Mononuclear cell (primary cell): ENCODE data around the gene GJA10. TPM values are rescaled to one million over a fixed set of nuclear protein-coding genes. Genes with fewer than 3 reads are reported as not detected.
"Not testable (repeated sequence)": the region's sequence is repeated elsewhere in the genome, so short reads cannot be mapped to it uniquely, and the experiment has no call there.

Experiments used
- H3K27me3 ChIP-seq: 2 replicates; pipeline ENCODE4 v1.6.0; 2011; ENCODE audit warnings: low read length, control low read depth; ENCODE audit not compliant: insufficient read depth
- H3K4me1 ChIP-seq: 2 replicates; pipeline ENCODE4 v1.5.1; 2011; ENCODE audit warnings: mild to moderate bottlenecking, low read length, control low read depth; ENCODE audit not compliant: insufficient read depth
- H3K4me3 ChIP-seq: 2 replicates; pipeline ENCODE4 v1.5.1; 2011; ENCODE audit warnings: mild to moderate bottlenecking, low read length, moderate library complexity
- H3K9me3 ChIP-seq: 2 replicates; pipeline ENCODE4 v1.5.1; 2011; ENCODE audit warnings: low read depth, mild to moderate bottlenecking, control low read depth, low read length
- total RNA-seq: library from RNA; depleted of rRNA; stranded (reverse); fragments of >200 nt; gene quantifications from one replicate; pipeline ENCODE4 v1.2.3, GENCODE V29; 2012

Gene GJA10
- total RNA-seq = not detected

GRCh38 chr6:89894169-89894568 is at the start of gene GJA10:
GJA10 (plus strand) TSS chr6:89894469; CDS start chr6:89894469, 0 bp downstream.
- no peaks in the 10 kb centered on the region for H3K9me3 ChIP-seq
- no peaks in the 10 kb centered on the region for H3K4me1 ChIP-seq
- peaks cover 37% of the 10 kb centered on the region for H3K27me3 ChIP-seq
- H3K4me3 ChIP-seq = no peak within 1 kb of the TSS

GRCh38 chr6:89847513-89847912 is 46.8 kb upstream of the GJA10 start:
- not testable (repeated sequence) for H3K9me3 ChIP-seq, H3K4me1 ChIP-seq, H3K4me3 ChIP-seq, H3K27me3 ChIP-seq

GRCh38 chr6:89853068-89853467 is 41.2 kb upstream of the GJA10 start:
- Histone ChIP-seq H3K9me3 (no peaks in the 10 kb centered on the region), H3K4me3 (no peak overlapping the region), H3K4me1 (no peaks in the 10 kb centered on the region), H3K27me3 (no peaks in the 10 kb centered on the region)

GRCh38 chr6:89858041-89858440 is 36.2 kb upstream of the GJA10 start:
- no peak overlapping the region for H3K4me3 ChIP-seq
- no peaks in the 10 kb centered on the region for H3K9me3 ChIP-seq
- no peaks in the 10 kb centered on the region for H3K27me3 ChIP-seq
- H3K4me1 ChIP-seq = peaks cover 6% of the 10 kb centered on the region

GRCh38 chr6:89859744-89860143 is 34.5 kb upstream of the GJA10 start:
- Histone ChIP-seq H3K4me1 (peaks cover 6% of the 10 kb centered on the region), H3K4me3 (no peak overlapping the region), H3K27me3 (no peaks in the 10 kb centered on the region), H3K9me3 (no peaks in the 10 kb centered on the region)

- Histone ChIP-seq H3K4me1 (peaks cover 6% of the 10 kb centered on the region), H3K27me3 (no peaks in the 10 kb centered on the region), H3K4me3 (no peak overlapping the region), H3K9me3 (no peaks in the 10 kb centered on the region)
These were observed 32.0 kb upstream of the GJA10 start for GRCh38 chr6:89862273-89862672.

GRCh38 chr6:89862698-89863097 is 31.6 kb upstream of the GJA10 start:
- no peak overlapping the region for H3K4me3 ChIP-seq
- H3K27me3 ChIP-seq = no peaks in the 10 kb centered on the region
- no peaks in the 10 kb centered on the region for H3K9me3 ChIP-seq
- H3K4me1 ChIP-seq = peaks cover 6% of the 10 kb centered on the region

- peaks cover 6% of the 10 kb centered on the region for H3K4me1 ChIP-seq
- H3K27me3 ChIP-seq = no peaks in the 10 kb centered on the region
- H3K4me3 ChIP-seq = no peak overlapping the region
- H3K9me3 ChIP-seq = no peaks in the 10 kb centered on the region
These were observed 28.1 kb upstream of the GJA10 start for GRCh38 chr6:89866024-89866678.

- Histone ChIP-seq H3K9me3 (no peaks in the 10 kb centered on the region), H3K4me1 (no peaks in the 10 kb centered on the region), H3K27me3 (no peaks in the 10 kb centered on the region), H3K4me3 (no peak overlapping the region)
These were observed 20.5 kb upstream of the GJA10 start for GRCh38 chr6:89873721-89874120.

- Histone ChIP-seq H3K27me3 (no peaks in the 10 kb centered on the region), H3K4me3 (no peak overlapping the region), H3K9me3 (no peaks in the 10 kb centered on the region), H3K4me1 (no peaks in the 10 kb centered on the region)
These were observed 19.8 kb upstream of the GJA10 start for GRCh38 chr6:89874438-89874837.

- Histone ChIP-seq H3K4me1 (no peaks in the 10 kb centered on the region), H3K27me3 (peaks cover 23% of the 10 kb centered on the region), H3K4me3 (no peak overlapping the region), H3K9me3 (no peaks in the 10 kb centered on the region)
These were observed 7.7 kb upstream of the GJA10 start for GRCh38 chr6:89886378-89887120.

- no peaks in the 10 kb centered on the region for H3K9me3 ChIP-seq
- no peaks in the 10 kb centered on the region for H3K4me1 ChIP-seq
- peaks cover 29% of the 10 kb centered on the region for H3K27me3 ChIP-seq
- no peak overlapping the region for H3K4me3 ChIP-seq
These were observed 6.7 kb upstream of the GJA10 start for GRCh38 chr6:89887452-89888137.

- no peaks in the 10 kb centered on the region for H3K9me3 ChIP-seq
- peaks cover 33% of the 10 kb centered on the region for H3K27me3 ChIP-seq
- H3K4me1 ChIP-seq = no peaks in the 10 kb centered on the region
- H3K4me3 ChIP-seq = no peak overlapping the region
These were observed 6.1 kb upstream of the GJA10 start for GRCh38 chr6:89888138-89888514.

- H3K4me3 ChIP-seq = no peak overlapping the region
- no peaks in the 10 kb centered on the region for H3K9me3 ChIP-seq
- no peaks in the 10 kb centered on the region for H3K4me1 ChIP-seq
- H3K27me3 ChIP-seq = peaks cover 40% of the 10 kb centered on the region
These were observed 5.4 kb upstream of the GJA10 start for GRCh38 chr6:89888871-89889270.

- H3K9me3 ChIP-seq, H3K4me1 ChIP-seq, H3K4me3 ChIP-seq: not testable (repeated sequence)
- peaks cover 52% of the 10 kb centered on the region for H3K27me3 ChIP-seq
These were observed 3.3 kb upstream of the GJA10 start for GRCh38 chr6:89890845-89891528.
